Prostate gland (tissue), 2 donors: Measurements from ENCODE around the gene UPF3A. TPM values are rescaled to one million over a fixed set of nuclear protein-coding genes. Genes with fewer than 3 reads are reported as not detected.

Experiments
- DNase-seq: peaks from one replicate; pipeline ENCODE4 v3.0.0-alpha.2; 2019; ENCODE audit warnings: low spot score
- H3K27ac ChIP-seq, 2 donors: fragments of 200-600 bp; sonication (generic); 2 replicates each; pipeline ENCODE4 v1.5.1; 2017 to 2019
- H3K27me3 ChIP-seq: fragments of 200-600 bp; sonication (generic); replicated peaks from 2 replicates; pipeline ENCODE4 v1.5.1; 2019; ENCODE audit not compliant: insufficient read depth
- H3K36me3 ChIP-seq, 2 donors: fragments of 200-600 bp; sonication (generic); 1 replicate in 1 of 2; 2 replicates in 1 of 2; pipeline versions ENCODE4 v1.5.1 to v1.8.1; 2017 to 2019
- H3K4me1 ChIP-seq: fragments of 200-600 bp; sonication (generic); replicated peaks from 2 replicates; pipeline ENCODE4 v1.5.1; 2019
- H3K4me3 ChIP-seq, 2 donors: fragments of 200-600 bp; sonication (generic); 2 replicates each; pipeline ENCODE4 v1.5.1; 2017 to 2019
- H3K9me3 ChIP-seq: fragments of 200-600 bp; sonication (generic); 2 replicates; pipeline ENCODE4 v1.5.1; 2017
- POLR2A ChIP-seq: fragments of 450-650 bp; IDR thresholded peaks from one replicate; pipeline ENCODE4 v1.6.1; 2016; ENCODE audit warnings: antibody characterized with exemption, mild to moderate bottlenecking
- POLR2AphosphoS5 ChIP-seq: sonication (generic); formaldehyde crosslinking; IDR thresholded peaks from one replicate; pipeline ENCODE4 v1.6.1; 2017; ENCODE audit warnings: antibody characterized with exemption
- WGBS: methylation state at CpG from one replicate; pipeline ENCODE4 v1.1.5; 2018; 5-methylcytosine and 5-hydroxymethylcytosine counted together
- intact Hi-C: fragments of 100-400 bp; cut with DNase I; formaldehyde crosslinking; loops from one replicate; pipeline ENCODE4 v1.14.2; 2022
- total RNA-seq, 2 donors: library from RNA; depleted of rRNA; stranded (reverse); fragments of >200 nt; gene quantifications; one replicate each; pipeline ENCODE4 v1.1.0, GENCODE V29; 2016
- TF ChIP-seq, protein P1 (sequence below), 4 experiments: fragments of 200-600 bp in 2 of 4; fragments of 450-650 bp in 2 of 4; sonication (generic) in 2 of 4; IDR thresholded peaks; 1 replicate in 3 of 4; 2 replicates in 1 of 4; pipeline ENCODE4 v1.5.1; 2016 to 2019; ENCODE audit warnings: antibody characterized with exemption in 4 of 4, mild to moderate bottlenecking in 2 of 4, moderate library complexity in 2 of 4

UPF3A gene
- total RNA-seq, 2 donors from 2014 or later = 30.6 to 62.9 TPM

DNA sequence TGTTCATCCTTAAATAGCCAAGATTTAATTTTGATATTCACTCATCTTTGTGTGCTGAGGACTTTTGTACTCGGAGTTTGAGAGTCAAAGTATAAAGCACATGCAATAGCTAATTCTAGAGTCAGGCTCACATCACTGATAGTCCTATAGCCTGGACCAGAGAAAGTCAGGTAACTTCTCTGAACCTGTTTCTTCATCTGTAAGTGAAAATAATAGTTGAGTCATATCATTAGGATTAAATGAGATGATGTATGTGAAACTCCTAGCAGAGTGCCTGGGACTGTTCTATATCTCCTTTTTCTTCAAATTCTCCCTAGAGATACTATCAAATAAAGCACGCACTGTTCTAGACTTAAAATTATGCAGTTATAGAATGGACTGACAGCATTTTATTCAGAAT, 41.9 kb downstream of the UPF3A start:
- Histone ChIP-seq H3K9me3 (no peaks in the 10 kb centered on the region), H3K4me3 (no peak overlapping the region), H3K27ac (no peak overlapping the region), H3K27me3 (no peaks in the 10 kb centered on the region), H3K36me3 (peaks cover 0 to 8% of the 10 kb centered on the region in 2 donors), H3K4me1 (peaks cover 7% of the 10 kb centered on the region)
- 93% methylated on average over 2 of the region's 2 CpGs for WGBS
- TF ChIP-seq POLR2AphosphoS5 = no peak
- TF ChIP-seq, protein P1, sequence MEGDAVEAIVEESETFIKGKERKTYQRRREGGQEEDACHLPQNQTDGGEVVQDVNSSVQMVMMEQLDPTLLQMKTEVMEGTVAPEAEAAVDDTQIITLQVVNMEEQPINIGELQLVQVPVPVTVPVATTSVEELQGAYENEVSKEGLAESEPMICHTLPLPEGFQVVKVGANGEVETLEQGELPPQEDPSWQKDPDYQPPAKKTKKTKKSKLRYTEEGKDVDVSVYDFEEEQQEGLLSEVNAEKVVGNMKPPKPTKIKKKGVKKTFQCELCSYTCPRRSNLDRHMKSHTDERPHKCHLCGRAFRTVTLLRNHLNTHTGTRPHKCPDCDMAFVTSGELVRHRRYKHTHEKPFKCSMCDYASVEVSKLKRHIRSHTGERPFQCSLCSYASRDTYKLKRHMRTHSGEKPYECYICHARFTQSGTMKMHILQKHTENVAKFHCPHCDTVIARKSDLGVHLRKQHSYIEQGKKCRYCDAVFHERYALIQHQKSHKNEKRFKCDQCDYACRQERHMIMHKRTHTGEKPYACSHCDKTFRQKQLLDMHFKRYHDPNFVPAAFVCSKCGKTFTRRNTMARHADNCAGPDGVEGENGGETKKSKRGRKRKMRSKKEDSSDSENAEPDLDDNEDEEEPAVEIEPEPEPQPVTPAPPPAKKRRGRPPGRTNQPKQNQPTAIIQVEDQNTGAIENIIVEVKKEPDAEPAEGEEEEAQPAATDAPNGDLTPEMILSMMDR (IDR thresholded peaks at IDR 0.05) = no peak
- TF ChIP-seq POLR2A = no peak
- DNase-seq = no peak
- intact Hi-C loops = no loop called here

DNA sequence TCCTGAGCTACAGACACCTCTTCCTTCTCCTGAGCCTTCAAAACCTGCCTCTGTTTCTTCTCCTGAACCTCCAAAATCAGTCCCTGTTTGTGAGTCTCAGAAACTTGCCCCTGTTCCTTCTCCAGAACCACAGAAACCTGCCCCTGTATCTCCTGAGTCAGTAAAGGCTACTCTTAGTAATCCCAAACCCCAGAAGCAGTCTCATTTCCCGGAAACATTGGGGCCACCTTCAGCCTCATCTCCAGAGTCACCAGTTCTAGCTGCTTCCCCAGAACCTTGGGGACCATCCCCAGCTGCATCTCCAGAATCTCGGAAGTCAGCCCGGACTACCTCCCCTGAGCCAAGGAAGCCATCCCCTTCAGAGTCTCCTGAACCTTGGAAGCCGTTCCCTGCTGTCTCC, 42.9 kb downstream of the UPF3A start:
- H3K27me3 ChIP-seq = no peaks in the 10 kb centered on the region
- DNase-seq = no peak
- H3K4me3 ChIP-seq = no peak overlapping the region
- no peaks in the 10 kb centered on the region for H3K9me3 ChIP-seq
- intact Hi-C loops = no loop called here
- H3K27ac ChIP-seq = no peak overlapping the region
- peaks cover 7% of the 10 kb centered on the region for H3K4me1 ChIP-seq
- TF ChIP-seq POLR2AphosphoS5 = no peak
- no peak for TF ChIP-seq POLR2A
- TF ChIP-seq, protein P1 (IDR thresholded peaks at IDR 0.05) = no peak
- 100% methylated on average over 4 of the region's 4 CpGs for WGBS
- peaks cover 0 to 8% of the 10 kb centered on the region in 2 donors for H3K36me3 ChIP-seq

DNA sequence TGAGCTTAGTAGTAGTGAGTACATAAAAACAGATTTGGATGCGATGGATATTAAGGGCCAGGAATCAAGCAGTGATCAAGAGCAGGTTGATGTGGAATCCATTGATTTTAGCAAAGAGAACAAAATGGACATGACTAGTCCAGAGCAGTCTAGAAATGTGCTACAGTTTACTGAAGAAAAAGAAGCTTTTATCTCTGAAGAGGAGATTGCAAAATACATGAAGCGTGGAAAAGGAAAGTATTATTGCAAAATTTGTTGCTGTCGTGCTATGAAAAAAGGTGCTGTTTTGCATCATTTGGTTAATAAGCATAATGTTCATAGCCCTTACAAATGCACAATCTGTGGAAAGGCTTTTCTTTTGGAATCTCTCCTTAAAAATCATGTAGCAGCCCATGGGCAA, 44.3 kb downstream of the UPF3A start:
- no peak for TF ChIP-seq POLR2A
- TF ChIP-seq, protein P1 (IDR thresholded peaks at IDR 0.05) = no peak
- no peak for TF ChIP-seq POLR2AphosphoS5
- no peaks in the 10 kb centered on the region for H3K27me3 ChIP-seq
- no peak for DNase-seq
- H3K27ac ChIP-seq = no peak overlapping the region
- intact Hi-C loops = no loop called here
- WGBS = 92% methylated on average over 3 of the region's 3 CpGs
- H3K36me3 ChIP-seq = peaks cover 0 to 8% of the 10 kb centered on the region in 2 donors
- no peaks in the 10 kb centered on the region for H3K4me1 ChIP-seq
- H3K4me3 ChIP-seq = no peak overlapping the region
- no peaks in the 10 kb centered on the region for H3K9me3 ChIP-seq

DNA sequence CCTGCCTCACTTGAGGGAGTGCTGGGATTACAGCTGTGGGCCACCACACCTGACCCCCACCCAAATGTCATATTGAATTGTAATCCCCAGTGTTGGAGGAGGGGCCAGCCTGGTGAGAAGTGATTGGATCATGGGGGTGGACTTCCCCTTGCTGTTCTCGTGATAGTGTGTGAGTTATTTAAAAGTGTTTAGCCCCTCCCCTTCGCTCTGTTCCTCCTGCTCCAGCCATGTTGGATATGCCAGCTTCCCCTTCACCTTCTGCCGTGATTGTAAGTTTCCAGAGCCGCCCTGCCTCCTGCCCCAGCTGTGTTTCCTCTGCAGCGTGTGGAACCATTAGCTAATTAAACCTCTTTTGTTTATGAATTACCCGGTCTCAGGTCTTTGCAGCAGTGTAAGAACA, 46.6 kb downstream of the UPF3A start:
- no peak for TF ChIP-seq POLR2AphosphoS5
- TF ChIP-seq, protein P1 (IDR thresholded peaks at IDR 0.05) = no peak
- no peak for TF ChIP-seq POLR2A
- Histone ChIP-seq H3K36me3 (peaks cover 0 to 8% of the 10 kb centered on the region in 2 donors), H3K4me3 (no peak overlapping the region), H3K27me3 (no peaks in the 10 kb centered on the region), H3K27ac (no peak overlapping the region), H3K9me3 (no peaks in the 10 kb centered on the region), H3K4me1 (no peaks in the 10 kb centered on the region)
- DNase-seq = no peak
- 77% methylated on average over 6 of the region's 6 CpGs for WGBS
- intact Hi-C loops = no loop called here

DNA sequence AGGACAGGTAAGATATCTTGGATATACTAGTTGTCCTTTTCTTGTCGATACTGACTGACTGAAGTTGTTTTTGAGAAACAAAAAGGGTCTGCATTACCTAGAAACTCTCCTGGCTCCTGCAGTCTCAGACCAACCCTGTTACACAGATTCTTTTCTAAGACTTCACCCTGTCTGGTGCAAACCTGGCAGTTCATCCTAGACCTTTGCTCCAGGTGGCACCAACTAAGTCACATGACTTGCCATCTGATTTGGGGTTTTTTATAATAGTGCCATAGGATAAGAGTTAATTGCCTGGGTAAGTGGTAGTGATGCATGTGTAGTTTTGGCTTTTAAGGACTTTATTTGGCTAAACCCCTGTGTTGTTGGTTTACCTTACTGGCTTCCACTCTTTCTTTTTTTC, 47.2 kb downstream of the UPF3A start:
- no peak for DNase-seq
- TF ChIP-seq POLR2A = no peak
- TF ChIP-seq, protein P1 (IDR thresholded peaks at IDR 0.05) = no peak
- no peak for TF ChIP-seq POLR2AphosphoS5
- no peak overlapping the region for H3K27ac ChIP-seq
- H3K36me3 ChIP-seq = peaks cover 0 to 8% of the 10 kb centered on the region in 2 donors
- intact Hi-C loops = no loop called here
- H3K9me3 ChIP-seq = no peaks in the 10 kb centered on the region
- no peaks in the 10 kb centered on the region for H3K4me1 ChIP-seq
- no peak overlapping the region for H3K4me3 ChIP-seq
- WGBS = 100% methylated on average over 1 of the region's 1 CpG
- no peaks in the 10 kb centered on the region for H3K27me3 ChIP-seq
